Fibroblast of lung (primary cell): ENCODE data around the gene AGBL3. TPM values are rescaled to one million over a fixed set of nuclear protein-coding genes. Genes with fewer than 3 reads are reported as not detected.
A peak's percentile ranks its signal among the peaks of the same experiment; 100 is the strongest.

Source experiments
- DNase-seq, 2 donors: peaks; one replicate each; pipeline versions ENCODE4 v3.0.0 to v3.0.0-alpha.2; 2010; ENCODE audit warnings: low read depth in 2 of 2
- H2AFZ ChIP-seq: 2 replicates; pipeline ENCODE4 v1.5.1; 2012; ENCODE audit warnings: low read length, control low read depth, inconsistent platforms
- H3K27ac ChIP-seq: 2 replicates; pipeline ENCODE4 v1.5.1; 2011; ENCODE audit warnings: low read length, control low read depth; ENCODE audit not compliant: insufficient read depth
- H3K27me3 ChIP-seq: 2 replicates; pipeline ENCODE4 v1.5.1; 2011; ENCODE audit warnings: mild to moderate bottlenecking, low read length; ENCODE audit not compliant: control insufficient read depth, insufficient read depth
- H3K36me3 ChIP-seq: 2 replicates; pipeline ENCODE4 v1.5.1; 2011; ENCODE audit warnings: low read length; ENCODE audit not compliant: control insufficient read depth, insufficient read depth
- H3K4me1 ChIP-seq: 2 replicates; pipeline ENCODE4 v1.5.1; 2011; ENCODE audit warnings: low read length; ENCODE audit not compliant: control insufficient read depth, insufficient read depth; ENCODE audit errors: extremely low read depth
- H3K4me2 ChIP-seq: 2 replicates; pipeline ENCODE4 v1.5.1; 2011; ENCODE audit warnings: low read length, control low read depth; ENCODE audit not compliant: insufficient read depth; ENCODE audit errors: extremely low read depth
- H3K4me3 ChIP-seq, 4 experiments: fragments of 200-600 bp in 1 of 4; sonication (generic) in 1 of 4; replicated peaks in 1 of 4; 2 replicates each; pipeline ENCODE4 v1.5.1; 2011 to 2016; ENCODE audit warnings: low read length in 4 of 4, low read depth in 3 of 4, mild to moderate bottlenecking in 3 of 4, control low read depth in 2 of 4, inconsistent platforms in 1 of 4, mixed read lengths in 1 of 4; ENCODE audit not compliant: insufficient read depth in 1 of 4; ENCODE audit errors: control extremely low read depth in 1 of 4
- H3K79me2 ChIP-seq: 2 replicates; pipeline ENCODE4 v1.5.1; 2012; ENCODE audit warnings: mild to moderate bottlenecking, low read length, inconsistent platforms; ENCODE audit not compliant: control insufficient read depth, insufficient read depth
- H3K9ac ChIP-seq: 2 replicates; pipeline ENCODE4 v1.5.1; 2011; ENCODE audit warnings: mild to moderate bottlenecking, low read length, control low read depth; ENCODE audit not compliant: insufficient read depth
- H3K9me3 ChIP-seq: 2 replicates; pipeline ENCODE4 v1.5.1; 2012; ENCODE audit warnings: low read depth, low read length; ENCODE audit not compliant: control insufficient read depth, insufficient read depth
- H4K20me1 ChIP-seq: 2 replicates; pipeline ENCODE4 v1.5.1; 2011; ENCODE audit warnings: low read length; ENCODE audit not compliant: control insufficient read depth, insufficient read depth; ENCODE audit errors: extremely low read depth
- EZH2 ChIP-seq: IDR thresholded peaks from 2 replicates; pipeline ENCODE4 v1.5.1; 2012; ENCODE audit warnings: low read length, control low read depth, mild to moderate bottlenecking; ENCODE audit errors: missing control alignments
- polyA plus RNA-seq, 2 donors: library from polyadenylated mRNA; depleted of rRNA in 1 of 2; stranded (reverse) in 1 of 2; unstranded in 1 of 2; fragments of >200 nt; gene quantifications; 2 replicates each; pipeline ENCODE4 v1.2.1, GENCODE V29; 2011 to 2012; ENCODE audit warnings: missing spikeins in 1 of 2
- total RNA-seq: library from RNA; depleted of rRNA; stranded (reverse); fragments of >200 nt; gene quantifications from 2 replicates; pipeline ENCODE4 v1.2.1, GENCODE V29; 2014
- TF ChIP-seq, protein P1 (sequence below), 2 donors: IDR thresholded peaks in 1 of 2; conservative IDR thresholded peaks in 1 of 2; 1 replicate in 1 of 2; 2 replicates in 1 of 2; pipeline ENCODE4 v1.5.1; 2011 to 2012; ENCODE audit warnings: low read length in 2 of 2, control low read depth in 1 of 2, inconsistent platforms in 1 of 2, low read depth in 1 of 2, mild to moderate bottlenecking in 1 of 2

The AGBL3 gene
- total and polyA plus RNA-seq, 2 donors (not counting 1 experiment from before 2014, with no cell fraction given): 0.56 to 1.3 TPM

DNA sequence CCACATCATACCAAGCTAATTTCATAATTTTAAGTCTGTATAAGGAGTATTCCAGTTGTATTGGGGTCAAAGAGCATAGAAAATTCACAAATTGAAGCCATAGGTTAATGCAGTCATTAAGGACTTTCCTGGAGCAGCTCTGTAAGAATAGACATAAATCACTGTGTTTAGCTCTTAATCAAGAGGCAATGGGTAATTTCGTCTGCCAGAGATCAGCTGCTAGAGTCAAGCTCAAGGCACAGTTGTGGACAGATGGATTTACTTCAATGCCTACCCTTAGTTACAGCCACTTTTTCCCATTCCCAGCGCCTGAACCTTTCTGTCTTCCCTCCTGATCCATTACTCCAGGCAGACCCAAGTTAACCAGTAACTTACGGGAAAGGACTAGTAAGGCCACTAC is 40.6 kb upstream of the AGBL3 start:
- Histone ChIP-seq H3K4me3 (no peak overlapping the region), H3K27me3 (no peaks in the 10 kb centered on the region), H3K4me2 (no peak overlapping the region), H3K4me1 (peaks cover 4% of the 10 kb centered on the region), H3K9me3 (no peaks in the 10 kb centered on the region), H3K9ac (no peak overlapping the region), H3K27ac (no peak overlapping the region), H3K36me3 (peaks cover 6% of the 10 kb centered on the region), H2AFZ (no peak overlapping the region), H3K79me2 (no peaks in the 10 kb centered on the region), H4K20me1 (no peaks in the 10 kb centered on the region)
- DNase-seq: no peak
- TF ChIP-seq, protein P1, sequence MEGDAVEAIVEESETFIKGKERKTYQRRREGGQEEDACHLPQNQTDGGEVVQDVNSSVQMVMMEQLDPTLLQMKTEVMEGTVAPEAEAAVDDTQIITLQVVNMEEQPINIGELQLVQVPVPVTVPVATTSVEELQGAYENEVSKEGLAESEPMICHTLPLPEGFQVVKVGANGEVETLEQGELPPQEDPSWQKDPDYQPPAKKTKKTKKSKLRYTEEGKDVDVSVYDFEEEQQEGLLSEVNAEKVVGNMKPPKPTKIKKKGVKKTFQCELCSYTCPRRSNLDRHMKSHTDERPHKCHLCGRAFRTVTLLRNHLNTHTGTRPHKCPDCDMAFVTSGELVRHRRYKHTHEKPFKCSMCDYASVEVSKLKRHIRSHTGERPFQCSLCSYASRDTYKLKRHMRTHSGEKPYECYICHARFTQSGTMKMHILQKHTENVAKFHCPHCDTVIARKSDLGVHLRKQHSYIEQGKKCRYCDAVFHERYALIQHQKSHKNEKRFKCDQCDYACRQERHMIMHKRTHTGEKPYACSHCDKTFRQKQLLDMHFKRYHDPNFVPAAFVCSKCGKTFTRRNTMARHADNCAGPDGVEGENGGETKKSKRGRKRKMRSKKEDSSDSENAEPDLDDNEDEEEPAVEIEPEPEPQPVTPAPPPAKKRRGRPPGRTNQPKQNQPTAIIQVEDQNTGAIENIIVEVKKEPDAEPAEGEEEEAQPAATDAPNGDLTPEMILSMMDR (conservative IDR thresholded peaks at IDR 0.05 in 1 of 2, IDR thresholded peaks at IDR 0.05 in 1 of 2; ENCODE audit: low read depth in 1 of 2, low read length in 2 of 2): no peak
- TF ChIP-seq EZH2: no peak

DNA sequence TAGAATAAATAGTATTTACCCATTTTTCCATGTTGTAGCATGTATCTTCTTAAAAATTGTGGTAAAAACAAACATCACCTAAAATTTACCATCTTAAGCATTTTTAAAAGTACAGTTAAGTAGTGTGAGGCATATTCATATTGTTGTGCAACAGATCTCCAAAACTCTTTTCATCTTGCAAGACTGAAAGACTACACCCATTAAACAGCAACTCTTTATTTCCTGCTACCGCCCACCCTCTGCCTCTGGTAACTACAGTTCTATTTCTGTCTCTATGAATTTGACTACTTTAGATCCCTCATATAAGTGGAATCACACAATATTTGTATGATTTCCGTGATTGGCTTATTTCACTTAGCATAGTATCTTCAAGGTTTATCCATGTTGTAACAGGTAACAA is 40.0 kb upstream of the AGBL3 start:
- H3K36me3 ChIP-seq: peaks cover 6% of the 10 kb centered on the region

DNA sequence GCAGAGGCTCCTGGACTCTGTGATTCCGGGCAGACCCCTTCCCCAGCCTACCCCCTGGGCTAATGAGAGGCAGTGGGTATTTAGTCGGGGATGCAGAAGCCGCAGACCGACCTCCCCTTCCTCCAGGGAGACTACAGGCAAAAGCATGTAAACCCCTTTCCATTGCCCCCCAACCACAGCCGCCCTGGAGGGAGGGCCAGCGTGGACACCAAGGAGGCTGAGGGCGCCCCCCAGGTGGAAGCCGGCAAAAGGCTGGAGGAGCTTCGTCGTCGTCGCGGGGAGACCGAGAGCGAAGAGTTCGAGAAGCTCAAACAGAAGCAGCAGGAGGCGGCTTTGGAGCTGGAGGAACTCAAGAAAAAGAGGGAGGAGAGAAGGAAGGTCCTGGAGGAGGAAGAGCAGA is 39.0 kb upstream of the AGBL3 start:
- no peak overlapping the region for H3K4me3 ChIP-seq
- H2AFZ ChIP-seq: no peak overlapping the region
- H3K27me3 ChIP-seq: no peaks in the 10 kb centered on the region
- H3K4me2 ChIP-seq: no peak overlapping the region
- no peaks in the 10 kb centered on the region for H3K79me2 ChIP-seq
- no peak for TF ChIP-seq EZH2
- TF ChIP-seq, protein P1 (conservative IDR thresholded peaks at IDR 0.05 in 1 of 2, IDR thresholded peaks at IDR 0.05 in 1 of 2; ENCODE audit: low read depth in 1 of 2, low read length in 2 of 2): no peak
- H3K27ac ChIP-seq: no peak overlapping the region
- H3K4me1 ChIP-seq: peaks cover 4% of the 10 kb centered on the region
- no peak overlapping the region for H3K9ac ChIP-seq
- peaks cover 6% of the 10 kb centered on the region for H3K36me3 ChIP-seq
- H3K9me3 ChIP-seq: no peaks in the 10 kb centered on the region
- H4K20me1 ChIP-seq: no peaks in the 10 kb centered on the region
- DNase-seq: no peak

More for the DNA sequence above, 40.0 kb upstream of the AGBL3 start:
- DNase-seq: peak; percentile 35 to 52
- H3K4me3 ChIP-seq: no peak overlapping the region
- no peaks in the 10 kb centered on the region for H4K20me1 ChIP-seq
- no peaks in the 10 kb centered on the region for H3K79me2 ChIP-seq
- no peak for TF ChIP-seq EZH2
- TF ChIP-seq, protein P1 (conservative IDR thresholded peaks at IDR 0.05 in 1 of 2, IDR thresholded peaks at IDR 0.05 in 1 of 2; ENCODE audit: low read depth in 1 of 2, low read length in 2 of 2): no peak
- H2AFZ ChIP-seq: no peak overlapping the region
- no peaks in the 10 kb centered on the region for H3K27me3 ChIP-seq
- no peak overlapping the region for H3K27ac ChIP-seq
- H3K9ac ChIP-seq: no peak overlapping the region
- no peaks in the 10 kb centered on the region for H3K9me3 ChIP-seq
- H3K4me1 ChIP-seq: peaks cover 4% of the 10 kb centered on the region
- H3K4me2 ChIP-seq: no peak overlapping the region
